GM18951 (cell line): ENCODE results near the gene CAPN7.

Experiments
- POLR2A ChIP-seq: IDR thresholded peaks from 4 replicates; pipeline ENCODE4 v1.6.1; 2011; ENCODE audit warnings: mild to moderate bottlenecking; ENCODE audit not compliant: insufficient read length, insufficient read depth; ENCODE audit errors: extremely low read depth
- in situ Hi-C: fragments of 300-500 bp; cut with MboI; formaldehyde crosslinking; loops from one replicate; pipeline ENCODE4 v1.12.0; 2022; ENCODE audit warnings: low sequenced_read_pairs, mixed read lengths, inconsistent platforms; ENCODE audit not compliant: unreplicated experiment

The CAPN7 gene

GRCh38 chr3:15277861-15278500 is 71.9 kb downstream of the CAPN7 start:
- no peak for TF ChIP-seq POLR2A
- in situ Hi-C loops: no loop called here

GRCh38 chr3:15279205-15279604 is 73.2 kb downstream of the CAPN7 start:
- in situ Hi-C loops: no loop called here
- no peak for TF ChIP-seq POLR2A

DNA sequence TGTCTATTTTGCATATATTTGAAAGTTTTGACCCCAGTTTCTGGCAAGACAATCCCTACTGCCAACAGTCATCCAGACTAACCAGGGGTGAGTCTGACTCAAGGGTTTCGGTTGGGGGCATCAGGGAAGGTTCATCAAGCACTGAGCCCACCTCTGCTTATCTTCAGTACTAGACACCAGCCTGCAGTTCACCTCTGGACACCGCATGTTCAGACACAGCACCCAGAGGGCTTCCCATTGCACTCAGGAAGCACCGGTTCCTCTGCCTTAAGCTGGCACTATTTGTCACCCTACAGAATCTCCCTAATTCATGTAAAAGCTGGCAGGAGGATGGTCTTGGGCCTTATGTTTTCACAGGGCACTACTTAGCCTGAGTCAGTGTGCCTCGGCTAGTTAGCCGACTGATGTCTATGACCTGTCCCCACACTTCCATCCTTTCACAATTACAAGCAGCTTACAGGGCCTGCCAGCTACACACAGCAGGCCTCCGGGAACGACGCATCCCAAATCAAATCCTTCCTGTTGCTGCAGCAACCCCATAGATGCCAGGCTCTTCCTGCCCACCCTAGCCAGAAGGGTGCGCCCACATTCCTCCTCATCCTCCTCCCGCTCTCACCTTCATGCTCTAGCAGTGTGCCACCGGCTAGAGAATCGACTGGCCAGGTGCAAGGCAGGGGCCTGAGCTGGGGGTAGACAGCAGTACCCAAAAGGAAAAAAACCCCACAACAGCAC is 73.8 kb downstream of the CAPN7 start:
- in situ Hi-C loops: no loop called here
- no peak for TF ChIP-seq POLR2A

DNA sequence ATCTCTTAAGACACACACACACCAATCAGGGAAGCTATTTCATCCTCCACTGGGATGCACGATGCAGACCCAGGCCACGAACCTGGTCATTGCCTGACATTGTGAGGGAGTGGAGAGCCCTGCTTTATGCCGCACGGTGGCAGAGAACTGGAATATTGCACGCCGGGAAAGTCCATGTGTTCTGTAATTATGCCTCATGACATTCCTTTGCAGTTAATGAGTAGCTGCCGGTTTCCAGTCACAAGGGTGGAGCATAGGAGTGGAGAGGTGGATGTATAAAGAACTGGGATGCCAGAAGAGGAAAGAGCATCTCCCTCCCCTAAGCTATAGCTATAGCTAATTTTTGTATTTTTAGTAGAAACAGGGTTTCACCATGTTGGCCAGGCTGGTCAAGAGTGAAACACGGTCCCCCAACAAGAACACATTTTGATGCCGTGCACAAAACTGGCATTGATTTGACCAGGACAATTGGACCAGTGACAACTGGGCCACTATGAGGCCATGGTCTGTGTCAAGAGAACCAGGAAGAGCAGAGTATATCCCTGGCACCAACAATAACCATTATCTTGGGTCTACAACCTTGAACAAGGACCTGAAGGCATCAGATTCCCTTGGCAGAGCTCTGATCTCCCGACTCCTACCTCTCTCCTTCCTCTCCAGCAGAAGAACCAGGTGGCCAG is 74.9 kb downstream of the CAPN7 start:
- in situ Hi-C loops: no loop called here
- no peak for TF ChIP-seq POLR2A

DNA sequence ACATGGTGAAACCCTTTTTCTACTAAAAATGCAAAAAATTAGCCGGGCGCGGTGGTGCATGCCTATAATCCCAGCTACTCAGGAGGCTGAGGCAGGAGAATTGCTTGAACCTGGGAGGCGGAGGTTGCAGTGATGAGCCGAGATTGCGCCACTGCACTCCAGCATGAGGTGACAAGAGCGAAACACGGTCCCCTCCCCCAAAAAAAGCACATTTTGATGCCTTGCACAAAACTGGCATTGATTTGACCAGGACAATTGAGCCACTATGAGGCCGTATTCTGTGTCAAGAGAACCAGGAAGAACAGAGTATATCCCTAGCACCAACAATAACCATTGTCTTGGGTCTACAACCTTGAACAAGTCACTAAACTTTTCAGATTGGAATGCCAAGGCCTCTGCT is 75.8 kb downstream of the CAPN7 start:
- no peak for TF ChIP-seq POLR2A
- in situ Hi-C loops: no loop called here

DNA sequence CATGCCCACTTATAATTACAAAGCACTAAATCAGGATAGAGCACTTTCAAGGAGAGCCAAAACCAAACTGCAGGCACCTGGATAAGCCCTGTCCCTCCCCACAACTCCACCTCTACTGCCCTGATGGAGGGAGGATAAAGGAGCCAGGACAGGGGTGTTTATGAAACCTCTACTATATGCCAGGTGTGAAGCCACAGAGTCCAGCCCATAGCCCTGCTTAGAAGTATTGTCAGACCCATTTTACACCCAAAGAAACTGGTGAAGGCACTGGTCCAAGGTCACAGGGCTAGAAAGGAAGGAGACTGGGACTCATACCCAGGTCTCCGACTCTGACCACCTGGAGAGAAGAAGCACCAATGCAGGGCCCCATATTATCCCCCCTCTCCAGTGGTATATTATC is 77.7 kb downstream of the CAPN7 start:
- in situ Hi-C loops: no loop called here
- no peak for TF ChIP-seq POLR2A

GRCh38 chr3:15284121-15284889 is 78.3 kb downstream of the CAPN7 start:
- no peak for TF ChIP-seq POLR2A
- in situ Hi-C loops: no loop called here

DNA sequence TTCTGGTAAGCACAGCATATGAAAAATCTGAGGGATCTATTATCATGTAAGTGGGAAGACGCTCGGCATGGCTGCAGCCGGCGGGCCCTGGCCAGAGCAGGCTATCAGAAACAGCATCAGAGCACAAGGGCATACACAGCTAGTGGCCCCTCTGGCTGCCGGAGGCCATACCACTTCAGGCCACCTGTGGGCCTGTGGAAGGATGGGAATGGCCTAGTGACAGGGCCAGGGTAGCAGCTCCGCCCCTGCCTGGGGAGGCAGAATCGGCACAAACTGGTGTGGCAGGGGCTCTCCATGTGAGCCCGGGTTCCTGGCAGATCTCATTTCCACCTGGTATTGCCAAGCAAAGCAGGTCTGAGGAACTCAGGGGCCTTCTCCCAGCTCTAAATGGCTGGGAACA is 80.0 kb downstream of the CAPN7 start:
- no peak for TF ChIP-seq POLR2A
- in situ Hi-C loops: no loop called here

DNA sequence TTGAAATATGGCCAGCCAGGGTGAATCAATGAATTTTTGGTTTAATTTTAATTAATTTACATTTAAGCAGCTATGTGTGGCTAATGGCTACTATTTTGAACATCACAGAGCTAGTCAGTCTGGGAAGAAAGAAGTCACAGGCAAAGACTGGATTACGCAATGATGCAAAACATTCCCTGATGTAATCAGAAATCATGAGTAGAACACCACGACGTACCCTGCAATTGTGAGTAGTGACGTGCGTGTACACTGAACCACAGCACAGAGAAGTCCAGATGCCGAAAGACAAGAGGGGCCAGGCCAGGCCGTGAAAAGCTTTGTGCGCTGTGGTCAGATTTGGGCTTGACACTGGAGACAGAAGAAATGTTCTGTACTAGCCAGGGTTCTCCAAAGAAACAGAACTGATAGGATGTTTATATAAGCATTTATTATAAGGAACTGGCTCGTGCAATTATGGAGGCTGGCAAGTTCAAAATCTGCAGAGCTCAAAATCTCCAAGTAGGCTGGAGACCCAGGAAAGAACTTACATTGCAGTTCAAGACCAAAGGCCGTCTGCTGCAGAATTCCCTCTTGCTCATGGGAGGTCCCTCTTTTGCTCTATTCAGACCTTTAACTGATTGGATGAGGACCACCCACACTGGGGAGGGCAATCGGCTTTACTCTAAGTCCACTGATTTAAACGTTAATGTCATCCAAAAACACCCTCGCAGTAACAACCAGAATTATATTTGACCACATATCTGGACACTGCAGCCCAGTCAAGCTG is 81.7 kb downstream of the CAPN7 start:
- in situ Hi-C loops: no loop called here
- TF ChIP-seq POLR2A: no peak

DNA sequence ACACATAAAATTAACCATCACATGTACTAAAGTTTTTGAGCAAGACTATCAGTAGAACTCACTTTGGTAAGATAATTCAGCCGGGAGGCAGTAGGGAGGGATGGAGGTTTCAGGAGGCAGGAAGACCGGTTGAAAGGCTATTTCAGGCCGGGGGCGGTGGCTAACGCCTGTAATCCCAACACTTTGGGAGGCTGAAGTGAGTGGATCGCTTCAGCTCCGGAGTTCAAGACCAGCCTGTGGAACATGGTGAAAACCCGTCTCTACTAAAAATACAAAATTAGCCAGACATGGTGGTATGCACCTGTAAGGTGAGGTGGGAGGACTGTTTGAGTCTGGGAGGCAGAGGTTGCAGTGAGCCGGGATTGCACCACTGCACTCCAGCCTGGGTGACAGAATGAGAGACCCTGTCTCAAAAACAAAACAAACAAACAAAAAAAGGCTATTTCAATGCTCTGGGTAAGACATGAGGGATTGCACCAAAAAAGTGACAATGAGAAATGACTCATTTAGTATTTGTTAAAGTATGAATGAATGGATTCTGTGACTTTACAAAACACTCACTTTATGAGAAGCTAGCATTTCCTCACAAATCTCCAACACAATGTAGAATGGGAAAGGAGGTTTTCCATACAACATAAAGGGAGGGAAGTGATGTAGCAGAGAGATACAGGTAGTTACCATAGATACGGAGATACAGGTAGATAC is 82.4 kb downstream of the CAPN7 start:
- TF ChIP-seq POLR2A: no peak

GRCh38 chr3:15289661-15290060 is 83.6 kb downstream of the CAPN7 start:
- TF ChIP-seq POLR2A: no peak
- in situ Hi-C loops: no loop called here

More for the DNA sequence above, 82.4 kb downstream of the CAPN7 start:
- in situ Hi-C loops: no loop called here

GRCh38 chr3:15290736-15291135 is 84.7 kb downstream of the CAPN7 start:
- in situ Hi-C loops: no loop called here
- no peak for TF ChIP-seq POLR2A
